Hematopoietic multipotent progenitor cell treated with erythropoietin and hydrocortisone succinate and interleukin-3 and kit ligand, for 15 days (in vitro differentiated cells): ENCODE data around the gene PDCD5.
A peak's percentile ranks its signal among the peaks of the same experiment; 100 is the strongest.
"Not testable (repeated sequence)": the region's sequence is repeated elsewhere in the genome, so short reads cannot be mapped to it uniquely, and the experiment has no call there.

Source experiments
- DNase-seq: peaks from one replicate; pipeline ENCODE4 v3.0.0-alpha.2; 2015; ENCODE audit warnings: low spot score

Gene PDCD5

GRCh38 chr19:32580353-32580900 lies 563 bp upstream of the PDCD5 start:
- no peak for DNase-seq

GRCh38 chr19:32581705-32582179 lies 752 bp downstream of the PDCD5 start:
- no peak for DNase-seq

DNA sequence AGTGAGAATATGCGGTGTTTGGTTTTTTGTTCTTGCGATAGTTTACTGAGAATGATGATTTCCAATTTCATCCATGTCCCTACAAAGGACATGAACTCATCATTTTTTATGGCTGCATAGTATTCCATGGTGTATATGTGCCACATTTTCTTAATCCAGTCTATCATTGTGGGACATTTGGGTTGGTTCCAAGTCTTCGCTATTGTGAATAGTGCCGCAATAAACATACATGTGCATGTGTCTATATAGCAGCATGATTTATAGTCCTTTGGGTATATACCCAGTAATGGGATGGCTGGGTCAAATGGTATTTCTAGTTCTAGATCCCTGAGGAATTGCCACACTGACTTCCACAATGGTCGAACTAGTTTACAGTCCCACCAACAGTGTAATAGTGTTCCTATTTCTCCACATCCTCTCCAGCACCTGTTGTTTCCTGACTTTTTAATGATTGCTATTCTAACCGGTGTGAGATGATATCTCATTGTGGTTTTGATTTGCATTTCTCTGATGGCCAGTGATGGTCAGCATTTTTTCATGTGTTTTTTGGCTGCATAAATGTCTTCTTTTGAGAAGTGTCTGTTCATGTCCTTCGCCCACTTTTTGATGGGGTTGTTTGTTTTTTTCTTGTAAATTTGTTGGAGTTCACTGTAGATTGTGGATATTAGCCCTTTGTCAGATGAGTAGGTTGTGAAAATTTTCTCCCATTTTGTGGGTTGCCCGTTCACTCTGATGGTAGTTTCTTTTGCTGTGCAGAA lies 6.9 kb downstream of the PDCD5 start:
- DNase-seq: not testable (repeated sequence)

DNA sequence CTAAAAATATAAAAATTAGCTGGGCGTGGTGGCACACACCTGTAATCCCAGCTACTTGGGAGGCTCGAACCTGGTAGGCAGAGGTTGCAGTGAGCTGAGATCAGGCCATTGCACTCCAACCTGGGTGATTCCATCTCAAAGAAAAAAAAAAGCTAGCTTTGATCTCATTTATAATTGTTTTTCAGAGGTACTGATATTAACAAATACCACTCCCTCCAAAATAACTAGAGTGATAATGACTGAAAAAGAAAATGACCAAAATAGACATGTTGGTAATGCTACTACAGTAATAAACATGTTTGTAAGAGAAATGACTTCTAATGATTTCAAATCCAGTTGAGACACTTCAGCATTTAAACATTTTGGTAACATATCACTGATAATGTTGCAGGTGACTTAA lies 13.0 kb downstream of the PDCD5 start:
- no peak for DNase-seq

- no peak for DNase-seq
These were observed 14.5 kb downstream of the PDCD5 start for GRCh38 chr19:32595491-32595890.

DNA sequence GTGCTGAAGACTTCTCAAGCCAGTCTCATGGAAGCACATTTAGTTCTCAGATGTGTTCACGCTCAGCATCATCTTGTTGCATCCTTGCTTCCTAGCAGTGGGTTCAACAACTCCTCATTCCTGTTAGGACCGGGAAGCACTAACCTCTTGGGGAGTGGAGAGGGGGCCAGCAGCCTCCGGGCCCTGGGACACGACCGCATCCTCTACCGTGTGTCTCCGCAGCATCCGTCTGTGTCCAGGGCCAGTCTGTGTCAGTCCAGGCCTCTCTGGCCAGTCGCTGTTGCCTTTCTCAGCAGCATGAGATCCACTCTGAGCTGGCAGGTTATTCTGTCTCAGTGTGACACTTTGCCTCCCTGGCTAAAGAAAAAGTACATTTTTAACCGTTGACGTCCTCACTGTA lies 17.0 kb downstream of the PDCD5 start:
- DNase-seq: no peak

GRCh38 chr19:32599258-32599657 lies 18.3 kb downstream of the PDCD5 start:
- no peak for DNase-seq

DNA sequence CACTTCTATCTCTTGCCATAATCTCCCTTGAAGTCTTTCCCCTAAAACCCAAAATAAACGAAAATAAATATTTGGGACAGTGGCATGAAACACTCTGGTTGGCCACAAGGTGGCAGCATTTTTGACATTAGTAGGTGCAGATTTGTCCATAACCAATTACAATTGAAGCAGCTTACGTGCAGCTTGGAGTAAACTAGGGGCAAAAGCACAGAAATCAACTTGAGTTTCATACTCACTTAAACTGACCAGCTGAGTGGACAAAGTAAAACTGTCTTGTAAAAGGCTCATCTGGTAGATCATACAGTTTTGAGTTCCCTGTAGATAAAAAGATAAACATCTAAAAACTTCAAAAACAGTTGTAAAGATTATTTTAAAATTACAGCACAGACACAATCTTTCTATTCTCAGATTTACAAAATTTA lies 18.8 kb downstream of the PDCD5 start:
- peak; percentile 83 for DNase-seq

GRCh38 chr19:32603961-32604360 lies 23.0 kb downstream of the PDCD5 start:
- DNase-seq: no peak

GRCh38 chr19:32605544-32605943 lies 24.6 kb downstream of the PDCD5 start:
- DNase-seq: no peak

- DNase-seq: no peak
These were observed 25.3 kb downstream of the PDCD5 start for GRCh38 chr19:32606289-32606688.

DNA sequence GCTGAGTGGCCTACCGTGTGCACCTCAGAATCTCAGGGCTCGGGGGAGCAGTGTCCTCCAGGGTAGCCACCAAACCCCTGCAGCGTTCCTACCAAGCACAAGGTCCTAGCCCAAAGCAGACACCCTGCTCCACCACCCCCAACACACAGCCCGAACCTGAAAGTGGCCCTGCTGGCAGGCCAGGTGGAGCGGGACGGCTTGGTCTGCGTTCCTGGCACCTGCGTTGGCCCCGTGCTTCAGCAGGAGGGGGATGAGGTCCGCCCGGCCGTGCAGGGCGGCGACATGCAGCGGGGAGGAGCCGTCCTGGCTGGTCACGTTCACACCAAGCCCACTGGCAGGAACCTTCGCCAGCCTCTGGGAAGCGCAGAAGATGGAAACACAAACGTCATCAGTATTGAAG lies 26.5 kb downstream of the PDCD5 start:
- DNase-seq: no peak

GRCh38 chr19:32611161-32611560 lies 30.2 kb downstream of the PDCD5 start:
- no peak for DNase-seq

DNA sequence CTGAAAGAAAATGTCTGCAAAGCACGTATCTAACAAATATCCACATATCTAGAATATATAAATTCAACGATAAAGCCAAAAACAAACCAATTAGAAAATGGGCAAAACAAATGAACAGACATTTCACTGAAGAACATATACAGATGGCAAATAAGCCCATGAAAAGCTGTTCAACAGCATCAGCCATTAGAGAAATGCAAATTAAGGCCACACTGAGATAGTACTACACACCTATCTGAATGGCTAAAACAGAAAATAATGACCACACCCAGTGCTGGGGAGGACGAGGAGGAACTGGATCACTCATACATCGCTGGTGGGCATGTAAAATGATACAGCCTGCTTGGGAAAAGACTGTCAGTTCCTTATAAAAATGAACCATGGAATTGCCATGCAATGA lies 32.0 kb downstream of the PDCD5 start:
- DNase-seq: no peak

DNA sequence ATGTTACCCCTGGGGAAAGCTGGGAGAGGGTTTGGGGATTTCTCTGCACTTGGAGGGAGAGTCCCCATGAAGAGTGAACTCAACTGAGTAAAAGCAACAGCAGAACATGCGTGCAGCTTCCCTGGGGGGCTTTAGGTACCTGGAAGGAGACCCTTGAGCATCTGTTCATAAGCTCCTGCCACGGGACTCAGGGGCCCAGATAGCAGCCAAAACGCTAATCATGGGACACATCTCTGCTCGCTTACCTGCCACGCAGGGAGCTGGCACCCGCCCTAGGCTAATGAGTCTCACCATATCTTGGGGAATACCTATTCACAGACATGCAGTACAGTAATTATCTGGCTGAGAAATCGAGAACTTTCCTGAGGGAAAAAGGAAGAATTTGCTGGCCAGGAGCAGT lies 33.9 kb downstream of the PDCD5 start:
- DNase-seq: no peak

DNA sequence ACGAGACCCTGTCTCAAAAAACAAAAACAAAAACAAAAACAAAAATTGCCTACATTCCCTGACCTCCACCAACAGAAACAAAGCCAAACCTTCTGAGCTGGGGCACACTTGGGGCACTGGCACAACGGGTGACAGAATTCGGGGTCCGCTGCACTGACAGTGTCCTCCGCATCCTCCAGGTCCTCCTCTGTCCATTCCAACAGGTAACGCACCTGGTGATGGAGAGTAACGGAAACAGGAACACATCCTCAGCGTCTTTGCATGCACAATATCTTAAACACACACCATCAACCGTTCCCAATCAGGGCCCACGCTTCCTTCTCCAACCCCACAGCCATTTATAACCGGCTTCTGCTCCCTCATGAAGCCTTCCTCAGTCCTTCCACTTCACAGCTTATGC lies 34.6 kb downstream of the PDCD5 start:
- DNase-seq: no peak

DNA sequence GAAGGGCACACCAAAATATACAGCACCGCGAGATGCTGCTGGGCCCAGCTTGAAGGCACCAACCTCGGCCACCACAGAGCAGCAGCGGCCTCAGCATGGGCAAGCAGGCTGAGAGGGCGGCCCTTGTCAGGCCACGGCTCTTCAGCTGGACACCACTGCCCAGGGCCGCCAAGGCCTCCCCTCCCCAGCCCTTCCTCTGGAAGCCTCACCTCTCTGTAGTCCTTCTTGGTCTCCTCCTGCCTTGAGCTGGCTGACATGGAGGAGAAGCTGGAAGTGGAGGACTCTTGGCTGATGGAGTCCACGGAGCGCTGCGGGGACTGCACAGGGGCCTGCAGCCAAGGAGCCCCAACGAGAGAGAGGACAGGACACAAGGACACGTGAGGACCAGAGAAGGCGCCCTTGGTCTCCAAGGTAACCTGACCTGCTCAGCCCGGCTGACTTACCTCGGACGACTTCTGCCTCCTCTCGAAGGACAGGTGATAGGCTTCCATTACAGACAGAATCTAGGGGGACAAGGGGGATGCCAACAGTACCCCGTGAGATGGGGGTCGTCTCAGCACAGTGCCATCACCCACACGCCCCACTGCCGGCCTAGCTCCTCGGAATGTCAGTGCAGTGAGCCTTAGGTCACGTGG lies 38.2 kb downstream of the PDCD5 start:
- DNase-seq: no peak

DNA sequence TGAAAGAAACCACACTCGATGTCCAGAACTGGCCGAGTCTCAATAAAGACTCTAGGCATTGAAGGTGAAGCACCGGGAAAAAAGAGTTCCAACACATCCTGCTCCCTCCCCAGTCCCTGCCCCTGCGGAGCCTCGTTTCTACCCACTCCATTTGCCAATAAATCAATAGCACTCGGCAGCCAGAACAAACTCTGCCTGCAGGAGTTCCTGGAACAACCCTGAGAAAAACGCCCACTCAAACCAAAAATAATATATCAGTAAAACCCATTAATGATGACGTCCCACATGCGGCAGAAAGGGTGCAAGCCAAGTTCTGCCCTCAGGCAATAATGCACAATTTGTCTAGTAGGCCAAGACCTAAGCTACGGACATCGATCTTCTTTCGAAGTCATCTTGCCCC lies 41.0 kb downstream of the PDCD5 start:
- no peak for DNase-seq

DNA sequence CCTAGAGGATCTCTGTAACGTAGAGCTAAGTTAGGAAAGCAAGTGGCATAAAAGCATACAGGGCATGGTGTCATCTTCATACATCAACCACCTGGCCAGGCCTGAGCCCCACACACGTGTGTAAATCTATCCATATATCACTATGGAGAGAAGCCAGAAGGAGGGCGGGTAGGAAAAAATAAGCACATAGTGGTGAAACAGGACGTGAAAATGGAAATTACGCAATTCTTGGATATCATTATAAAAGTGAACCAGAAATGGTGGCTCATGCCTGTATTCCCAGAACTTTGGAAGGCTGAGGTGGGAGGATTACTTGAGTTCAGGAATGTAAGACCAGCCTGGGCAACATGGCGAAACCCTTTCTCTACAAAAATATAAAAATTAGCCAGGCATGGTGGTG lies 43.4 kb downstream of the PDCD5 start:
- DNase-seq: no peak

DNA sequence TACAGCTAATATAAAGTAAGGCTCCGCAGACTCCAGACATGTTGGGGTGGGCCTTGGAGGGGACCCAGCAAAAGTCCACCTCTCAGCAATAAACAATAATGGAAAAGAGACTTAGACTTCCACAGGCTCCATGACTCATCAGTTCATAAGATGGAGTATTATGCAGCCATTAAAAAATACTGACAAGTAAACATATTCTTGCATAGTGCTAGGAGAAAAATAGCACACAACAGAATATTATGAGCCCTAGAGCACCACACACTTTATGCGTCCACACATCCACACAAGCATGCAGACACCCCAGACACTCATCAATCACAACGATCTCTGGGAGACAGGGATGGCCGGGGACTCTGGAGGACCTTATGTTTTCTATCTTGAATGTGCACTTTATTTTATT lies 46.0 kb downstream of the PDCD5 start:
- peak; percentile 8 for DNase-seq

DNA sequence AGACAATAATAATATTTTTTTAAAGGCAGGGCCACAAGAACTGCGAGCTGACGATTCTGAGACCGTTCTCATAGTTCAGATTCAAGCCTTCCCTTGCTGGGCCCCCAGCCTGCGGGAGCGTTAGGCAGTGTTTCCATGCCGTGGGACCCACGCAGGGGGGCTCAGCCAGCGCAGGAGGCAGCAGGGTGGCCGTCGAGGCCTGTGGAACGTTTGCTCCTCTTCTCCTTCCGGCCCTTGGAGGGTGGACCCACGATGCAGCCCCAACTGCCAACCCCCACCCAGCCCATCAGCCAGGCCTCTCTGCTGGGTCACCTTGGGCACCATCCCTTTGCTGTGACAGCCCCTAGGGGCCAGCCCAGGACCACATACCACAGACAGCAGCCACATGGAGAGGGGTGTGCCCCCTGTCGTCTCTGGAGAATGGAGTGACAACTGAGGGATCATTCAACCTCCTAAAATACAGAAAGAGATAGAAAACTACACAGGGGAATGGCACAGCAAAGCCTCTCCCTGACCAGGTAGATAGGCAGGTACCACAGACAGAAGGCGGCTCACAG lies 46.8 kb downstream of the PDCD5 start:
- no peak for DNase-seq

- DNase-seq: peak; percentile 70
These were observed 49.3 kb downstream of the PDCD5 start for GRCh38 chr19:32630338-32630737.

DNA sequence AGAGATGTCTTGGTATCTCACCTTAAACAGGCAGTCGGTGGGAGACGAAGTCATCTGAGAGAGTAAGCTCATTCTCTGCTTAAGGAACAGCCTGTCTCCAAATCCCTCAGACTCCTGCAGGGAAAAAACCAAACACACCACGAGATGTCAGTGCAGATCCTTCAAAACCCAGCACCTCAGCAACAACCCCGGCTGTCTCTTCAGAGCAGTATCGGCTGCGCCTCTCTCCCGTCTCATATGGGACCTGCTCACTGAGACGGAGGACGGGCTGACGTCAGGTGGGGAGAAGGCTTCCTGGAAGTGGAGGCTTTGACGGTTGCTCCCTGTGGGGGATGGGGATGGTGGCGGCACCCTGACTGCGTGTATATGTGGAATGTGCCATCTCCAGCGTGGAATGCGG lies 50.4 kb downstream of the PDCD5 start:
- peak; percentile 23 for DNase-seq
